ENCODE data around the gene DPP3.
"Not testable (repeated sequence)": the region's sequence is repeated elsewhere in the genome, so short reads cannot be mapped to it uniquely, and the experiment has no call there.

DNA sequence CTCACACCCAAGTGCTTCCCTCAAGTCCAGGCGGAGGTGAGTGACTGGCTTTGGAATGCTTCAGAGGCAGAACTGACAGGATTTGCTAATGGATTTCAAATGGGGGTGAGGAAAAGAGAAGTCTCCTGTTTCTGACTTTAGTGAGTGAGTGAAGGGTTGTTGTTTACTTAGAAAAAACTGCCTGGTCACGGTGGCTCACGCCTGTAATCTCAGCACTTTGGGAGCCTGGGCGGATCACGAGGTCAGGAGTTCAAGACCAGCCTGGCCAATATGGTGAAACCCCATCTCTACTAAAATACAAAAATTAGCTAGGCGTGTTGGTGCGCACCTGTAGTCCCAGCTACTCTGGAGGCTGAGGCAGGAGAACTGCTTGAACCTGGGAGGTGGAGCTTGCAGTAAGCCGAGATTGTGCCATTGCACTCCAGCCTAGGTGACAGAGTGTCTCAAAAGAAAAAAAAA lies 48.3 kb upstream of the DPP3 start:
- TF ChIP-seq EP300, POLR2AphosphoS5 (IDR thresholded peaks at IDR 0.05): not testable (repeated sequence)
- TF ChIP-seq, protein P1, sequence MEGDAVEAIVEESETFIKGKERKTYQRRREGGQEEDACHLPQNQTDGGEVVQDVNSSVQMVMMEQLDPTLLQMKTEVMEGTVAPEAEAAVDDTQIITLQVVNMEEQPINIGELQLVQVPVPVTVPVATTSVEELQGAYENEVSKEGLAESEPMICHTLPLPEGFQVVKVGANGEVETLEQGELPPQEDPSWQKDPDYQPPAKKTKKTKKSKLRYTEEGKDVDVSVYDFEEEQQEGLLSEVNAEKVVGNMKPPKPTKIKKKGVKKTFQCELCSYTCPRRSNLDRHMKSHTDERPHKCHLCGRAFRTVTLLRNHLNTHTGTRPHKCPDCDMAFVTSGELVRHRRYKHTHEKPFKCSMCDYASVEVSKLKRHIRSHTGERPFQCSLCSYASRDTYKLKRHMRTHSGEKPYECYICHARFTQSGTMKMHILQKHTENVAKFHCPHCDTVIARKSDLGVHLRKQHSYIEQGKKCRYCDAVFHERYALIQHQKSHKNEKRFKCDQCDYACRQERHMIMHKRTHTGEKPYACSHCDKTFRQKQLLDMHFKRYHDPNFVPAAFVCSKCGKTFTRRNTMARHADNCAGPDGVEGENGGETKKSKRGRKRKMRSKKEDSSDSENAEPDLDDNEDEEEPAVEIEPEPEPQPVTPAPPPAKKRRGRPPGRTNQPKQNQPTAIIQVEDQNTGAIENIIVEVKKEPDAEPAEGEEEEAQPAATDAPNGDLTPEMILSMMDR (IDR thresholded peaks at IDR 0.05): not testable (repeated sequence)
